ENCODE data around the gene F10.
"Not testable (repeated sequence)": the region's sequence is repeated elsewhere in the genome, so short reads cannot be mapped to it uniquely, and the experiment has no call there.

The F10 gene

GRCh38 chr13:113122550-113123225 is at the start of gene F10:
TSS of gene F10 (plus strand) at chr13:113122799. CDS start at chr13:113122856, 57 bp downstream.
- no peak for DNase-seq (ENCODE audit: low read depth in 1 of 2, low spot score in 1 of 2)

DNA sequence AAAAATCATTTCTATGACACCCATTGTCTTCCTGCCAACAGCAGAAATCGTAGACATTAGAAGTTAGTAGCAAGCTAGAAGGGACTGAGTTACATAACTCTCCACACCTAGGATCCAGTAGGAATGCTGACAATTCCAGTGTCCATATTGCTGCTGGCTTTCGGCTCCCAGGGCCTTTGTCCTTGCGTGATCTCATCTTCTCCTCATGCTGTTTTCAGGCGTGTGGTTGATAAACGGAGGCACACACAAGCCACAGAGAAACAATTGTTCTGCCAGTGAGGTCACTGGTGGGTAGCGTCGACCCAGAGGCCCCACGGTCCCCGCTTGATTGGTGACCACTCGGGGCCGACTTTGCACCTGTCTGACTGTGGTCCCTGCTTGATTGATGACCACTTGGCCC is 48.7 kb upstream of the F10 start:
- DNase-seq (ENCODE audit: low read depth in 1 of 2, low spot score in 1 of 2): no peak

- DNase-seq (ENCODE audit: low read depth in 1 of 2, low spot score in 1 of 2): no peak
Measured at GRCh38 chr13:113074401-113074800, 48.2 kb upstream of the F10 start.

DNA sequence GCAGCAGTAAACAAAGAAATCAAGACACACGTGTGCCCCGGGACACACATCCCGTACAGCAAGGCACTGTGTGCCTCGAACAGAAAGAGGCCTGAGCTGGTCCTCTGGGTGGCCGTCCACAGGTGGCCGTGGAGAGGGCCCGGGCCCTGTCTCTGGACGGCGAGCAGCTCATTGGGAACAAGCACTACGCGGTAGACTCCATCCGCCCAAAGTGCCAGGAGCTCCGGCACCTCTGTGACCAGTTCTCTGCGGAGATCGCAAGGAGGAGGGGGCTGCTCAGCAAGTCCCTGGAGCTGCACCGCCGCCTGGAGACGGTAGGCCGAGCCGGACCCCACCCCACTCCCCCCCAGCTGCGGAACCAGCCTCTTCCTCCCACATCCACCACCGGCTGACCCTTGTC is 47.7 kb upstream of the F10 start:
- no peak for DNase-seq (ENCODE audit: low read depth in 1 of 2, low spot score in 1 of 2)

- DNase-seq (ENCODE audit: low read depth in 1 of 2, low spot score in 1 of 2): no peak
Measured at GRCh38 chr13:113075711-113076110, 46.9 kb upstream of the F10 start.

- DNase-seq (ENCODE audit: low read depth in 1 of 2, low spot score in 1 of 2): no peak
Measured at GRCh38 chr13:113076681-113077401, 45.8 kb upstream of the F10 start.

DNA sequence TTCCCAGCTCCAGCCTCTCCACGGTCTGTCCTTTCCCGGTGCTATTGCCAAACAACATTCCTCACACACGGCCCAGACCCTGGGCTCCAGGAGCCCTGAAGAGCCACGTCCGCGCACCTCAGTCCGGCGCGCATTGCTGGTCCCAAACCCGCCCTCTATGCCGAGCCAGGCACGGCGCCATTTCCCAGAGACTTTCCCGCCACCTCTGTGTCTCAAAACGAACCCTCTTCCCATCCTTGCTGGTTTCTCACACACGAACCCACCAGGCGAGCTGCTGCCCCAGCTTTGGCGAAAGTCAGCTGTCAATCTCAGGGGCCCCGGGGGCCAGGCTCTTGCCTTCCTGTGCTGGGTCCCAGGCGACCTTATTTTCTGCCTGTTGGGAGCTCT is 45.0 kb upstream of the F10 start:
- DNase-seq (ENCODE audit: low read depth in 1 of 2, low spot score in 1 of 2): no peak

DNA sequence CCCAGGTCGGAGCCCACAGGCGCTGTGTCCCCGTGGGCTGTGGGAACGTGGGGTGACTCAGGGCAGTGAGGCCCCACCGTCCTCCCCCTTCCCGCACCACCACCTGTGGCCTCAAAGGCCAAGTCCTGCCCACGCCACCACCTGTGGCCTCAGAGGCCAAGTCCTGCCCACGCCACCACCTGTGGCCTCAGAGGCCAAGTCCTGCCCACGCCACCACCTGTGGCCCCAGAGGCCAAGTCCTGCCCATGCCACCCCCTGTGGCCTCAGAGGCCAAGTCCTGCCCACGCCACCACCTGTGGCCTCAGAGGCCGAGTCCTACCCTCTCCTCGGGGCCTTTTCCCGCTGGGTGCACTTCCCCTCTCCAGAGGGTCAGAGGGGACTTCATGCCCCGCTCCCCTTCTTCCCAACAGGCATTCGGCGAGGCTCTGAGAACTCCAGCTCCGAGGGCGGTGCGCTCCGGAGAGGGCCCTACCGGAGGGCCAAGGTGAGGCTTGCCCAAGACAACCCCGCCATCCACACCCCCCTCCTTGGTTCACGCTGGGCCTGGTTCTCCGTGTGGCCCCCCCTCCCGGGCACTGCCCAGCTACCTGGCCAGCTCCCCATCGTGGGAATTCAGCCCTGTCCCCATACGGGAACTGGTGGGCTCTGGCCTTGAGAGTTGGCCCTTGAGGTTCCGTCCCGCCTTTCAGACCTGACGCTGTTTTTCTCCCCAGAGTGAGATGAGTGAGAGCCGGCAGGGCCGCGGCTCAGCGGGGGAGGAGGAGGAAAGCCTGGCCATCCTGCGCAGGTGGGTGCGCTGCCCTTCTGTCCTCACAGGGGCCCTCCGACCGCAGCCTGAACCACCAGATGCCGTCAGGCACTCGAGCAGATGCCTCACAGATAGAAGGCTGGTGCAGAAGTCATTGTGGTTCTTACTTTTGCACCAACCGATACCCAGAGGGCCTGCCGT is 44.4 kb upstream of the F10 start:
- DNase-seq (ENCODE audit: low read depth in 1 of 2, low spot score in 1 of 2): no peak

DNA sequence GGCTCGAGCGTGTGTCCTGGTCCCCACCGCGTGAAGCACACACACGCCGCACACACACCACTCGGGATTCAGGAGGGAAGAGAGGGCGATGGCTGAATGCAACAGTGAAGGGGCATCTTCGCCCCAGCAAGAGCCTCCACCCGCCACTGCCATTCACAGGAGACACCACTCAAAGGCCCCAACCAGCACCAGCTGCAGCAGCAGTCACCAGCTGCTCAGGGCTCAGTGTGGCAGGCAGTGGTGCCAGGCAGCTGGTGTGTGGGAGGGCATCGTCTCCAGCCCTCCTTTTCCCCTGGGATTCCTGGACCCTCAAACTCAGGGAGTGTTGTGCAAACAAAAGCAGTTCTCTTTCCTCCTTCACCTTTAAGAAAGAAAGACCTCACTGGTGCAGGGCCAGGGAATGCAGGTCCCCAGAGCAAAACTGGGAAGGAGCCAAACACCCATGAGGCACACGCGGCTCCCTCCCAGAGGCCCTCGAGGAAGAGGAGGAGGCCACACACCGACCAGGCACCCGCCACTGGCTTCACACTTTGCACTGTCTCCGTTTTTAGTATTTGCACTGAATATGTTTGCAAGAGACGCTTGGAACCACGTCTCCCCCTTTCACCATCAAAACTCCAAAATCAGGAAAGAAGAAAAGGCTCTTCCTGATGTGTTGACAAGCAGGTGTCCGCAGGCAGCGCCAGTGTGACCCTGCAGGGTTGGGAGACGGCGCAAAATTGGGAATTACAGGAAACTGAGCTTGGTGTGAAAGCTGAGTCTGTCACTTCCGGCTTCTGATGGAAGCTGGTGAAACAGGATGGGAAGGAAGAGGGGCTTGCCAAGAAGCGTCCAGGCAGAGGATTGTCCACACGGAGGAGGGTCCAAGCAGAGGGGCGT is 43.5 kb upstream of the F10 start:
- DNase-seq (ENCODE audit: low read depth in 1 of 2, low spot score in 1 of 2): no peak

DNA sequence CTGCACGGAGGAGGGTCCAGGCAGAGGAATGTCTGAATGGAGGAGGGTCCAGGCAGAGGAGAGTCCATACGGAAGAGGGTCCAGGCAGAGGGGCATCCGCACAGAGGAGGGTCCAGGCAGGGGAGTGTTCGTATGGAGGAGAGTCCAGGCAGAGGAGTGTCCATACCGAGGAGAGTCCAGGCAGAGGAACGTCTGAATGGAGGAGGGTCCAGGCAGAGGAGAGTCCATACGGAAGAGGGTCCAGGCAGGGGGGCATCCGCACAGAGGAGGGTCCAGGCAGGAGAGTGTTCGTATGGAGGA is 42.9 kb upstream of the F10 start:
- DNase-seq (ENCODE audit: low read depth in 1 of 2, low spot score in 1 of 2): not testable (repeated sequence)

DNA sequence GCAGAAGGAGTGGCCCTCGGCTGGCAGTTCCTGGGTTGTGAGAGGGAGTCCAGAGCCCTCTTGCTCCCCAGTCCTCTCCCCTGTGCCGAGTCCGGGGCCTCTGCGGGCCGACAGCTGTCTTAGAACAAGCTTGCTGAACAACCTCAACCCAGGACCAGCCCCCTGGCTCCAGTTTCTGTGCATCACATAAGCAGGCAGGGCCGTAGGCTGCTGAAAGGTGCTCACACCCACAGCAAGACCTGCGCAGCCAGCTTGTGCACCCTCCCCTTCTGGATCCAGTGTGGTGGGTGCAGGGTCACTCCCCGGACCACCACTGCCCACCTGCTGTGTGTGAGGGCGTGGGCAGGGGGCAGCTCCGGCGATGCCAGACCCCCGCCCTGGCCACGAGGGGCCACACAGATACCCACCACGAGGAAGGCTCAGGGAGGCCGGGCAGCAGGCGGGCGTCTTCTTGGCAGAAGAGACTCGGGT is 42.2 kb upstream of the F10 start:
- DNase-seq (ENCODE audit: low read depth in 1 of 2, low spot score in 1 of 2): no peak

DNA sequence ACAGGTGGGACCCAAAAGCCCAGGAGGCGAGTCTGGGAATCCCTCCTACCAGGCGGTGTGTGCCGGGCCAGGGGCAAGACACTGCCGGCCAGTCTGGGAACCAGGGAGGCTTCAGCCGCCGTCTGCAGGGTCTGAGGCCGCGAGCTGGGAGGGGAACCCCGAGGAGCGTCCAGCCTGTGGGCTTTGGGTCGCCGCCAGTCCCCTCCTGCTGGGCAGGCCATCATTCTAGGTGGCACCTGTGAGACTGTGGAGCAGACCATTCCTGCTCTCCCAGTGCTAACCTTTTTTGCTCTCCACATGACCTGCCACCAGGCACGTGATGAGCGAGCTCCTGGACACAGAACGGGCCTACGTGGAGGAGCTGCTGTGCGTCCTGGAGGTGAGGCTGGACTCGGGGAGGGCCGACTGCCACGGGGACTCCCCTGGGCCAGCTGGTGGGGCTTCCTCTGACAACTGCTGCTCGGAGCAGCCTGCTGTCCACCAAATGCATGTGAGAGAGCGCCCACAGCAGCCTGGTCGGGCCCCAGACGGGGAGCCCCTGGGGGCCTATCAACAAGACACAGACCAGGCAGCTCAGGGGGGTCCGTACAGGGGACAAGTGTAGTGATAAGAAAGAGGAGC is 41.6 kb upstream of the F10 start:
- no peak for DNase-seq (ENCODE audit: low read depth in 1 of 2, low spot score in 1 of 2)

- DNase-seq (ENCODE audit: low read depth in 1 of 2, low spot score in 1 of 2): no peak
Measured at GRCh38 chr13:113082198-113083021, 40.2 kb upstream of the F10 start.

DNA sequence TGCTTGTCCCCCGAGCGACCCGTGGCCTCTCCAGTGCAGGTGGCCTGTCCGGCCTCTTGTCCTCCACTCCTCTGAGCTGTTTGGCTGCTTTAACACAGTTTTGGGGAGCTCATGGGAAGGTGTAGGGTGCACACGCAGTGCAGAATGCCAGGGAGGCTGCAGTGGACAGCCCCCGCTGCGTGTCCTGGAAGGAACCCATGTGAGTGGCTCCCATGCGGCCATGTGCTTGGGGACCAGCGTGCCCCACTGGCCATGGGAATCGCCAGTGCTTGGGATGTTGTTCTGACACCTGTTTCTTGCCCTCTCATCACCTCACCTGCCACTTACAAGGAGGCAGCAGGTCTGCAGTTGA is 39.6 kb upstream of the F10 start:
- DNase-seq (ENCODE audit: low read depth in 1 of 2, low spot score in 1 of 2): no peak

GRCh38 chr13:113083402-113084061 is 39.1 kb upstream of the F10 start:
- DNase-seq (ENCODE audit: low read depth in 1 of 2, low spot score in 1 of 2): no peak

DNA sequence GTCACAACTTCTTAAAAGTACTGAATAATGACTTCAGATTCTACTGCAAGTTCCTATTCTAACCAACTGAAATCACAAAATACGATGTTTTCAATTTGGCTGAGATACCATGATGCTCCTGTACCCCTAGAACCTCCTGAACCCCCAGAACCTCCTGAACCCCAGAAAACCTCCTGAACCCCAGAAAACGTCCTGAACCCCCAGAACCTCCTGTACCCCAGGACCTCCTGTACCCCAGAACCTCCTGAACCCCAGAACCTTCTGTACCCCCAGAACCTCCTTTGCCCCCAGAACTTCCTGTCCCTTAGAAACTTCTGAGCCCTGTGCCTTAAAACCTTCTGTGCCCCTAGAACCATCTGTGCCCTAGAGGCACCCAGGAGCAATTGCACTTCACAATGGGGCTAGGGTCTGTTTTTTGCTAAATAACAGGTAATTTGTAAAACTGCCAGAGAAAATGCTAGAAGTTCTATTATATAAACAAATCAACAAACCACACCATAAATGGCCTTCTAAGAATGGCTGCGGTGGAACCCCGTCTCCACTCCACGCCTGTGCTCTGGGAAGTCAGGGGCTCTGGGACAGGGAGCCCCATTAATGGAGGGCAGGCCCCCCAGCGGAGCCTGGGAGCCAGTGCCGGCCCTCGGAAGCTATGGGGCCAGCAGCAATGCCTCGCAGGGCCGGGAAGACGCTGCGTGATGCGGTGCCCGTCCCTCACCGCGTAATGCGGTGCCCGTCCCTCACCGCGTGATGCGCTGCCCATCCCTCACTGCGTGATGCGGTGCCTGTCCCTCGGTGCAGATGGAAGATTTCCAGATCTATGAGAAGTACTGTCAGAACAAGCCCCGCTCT is 38.3 kb upstream of the F10 start:
- DNase-seq (ENCODE audit: low read depth in 1 of 2, low spot score in 1 of 2): no peak

DNA sequence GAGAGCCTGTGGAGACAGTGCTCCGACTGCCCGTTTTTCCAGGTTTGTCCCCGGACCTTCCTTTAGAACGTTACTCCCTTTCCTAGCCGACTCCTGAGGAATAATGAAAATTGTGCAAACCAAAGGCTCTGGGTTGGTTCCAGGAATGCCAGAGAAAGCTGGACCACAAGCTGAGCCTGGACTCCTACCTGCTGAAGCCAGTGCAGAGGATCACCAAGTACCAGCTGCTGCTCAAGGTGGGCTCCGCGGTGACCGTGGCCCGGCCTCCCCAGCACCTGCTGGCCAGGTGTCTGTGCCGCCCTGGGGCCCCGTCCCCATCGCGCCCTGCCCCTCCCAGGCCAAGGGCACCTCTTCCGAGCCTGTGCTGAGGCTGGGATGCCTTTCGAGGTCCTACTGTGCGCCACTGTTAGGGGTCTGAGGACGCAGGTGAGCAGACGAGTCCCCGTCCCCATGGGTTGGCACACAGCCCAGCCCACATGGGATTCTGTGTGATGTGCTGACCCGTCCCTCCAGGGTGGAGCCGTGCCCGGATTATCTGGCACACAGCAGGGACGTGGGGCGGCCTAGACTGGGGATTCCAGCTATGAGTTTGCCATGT is 37.6 kb upstream of the F10 start:
- DNase-seq (ENCODE audit: low read depth in 1 of 2, low spot score in 1 of 2): no peak

Measured in activated CD4-positive, alpha-beta T cell treated with anti-CD3 and anti-CD28 coated beads, Interleukin-2, amount 50 U/mL, for 24 hours (primary cell).